OCI-LY7 (cell line): ENCODE data around the gene ABCC10. TPM values are rescaled to one million over a fixed set of nuclear protein-coding genes. Genes with fewer than 3 reads are reported as not detected.

Experiments used
- BruUV-seq: library from RNA; stranded (reverse); fragments of 400-500 nt; replicated peaks from 2 replicates; lab custom pipeline; 2021; lab: Mats Ljungman, UMichigan
- CTCF ChIA-PET: fragments of 300-600 bp; sonication (Branson Sonifier 250); formaldehyde crosslinking; loops from one replicate; lab custom pipeline; 2022; ENCODE audit warnings: antibody characterized with exemption; ENCODE audit not compliant: unreplicated experiment; lab: Charles Lee
- POLR2A ChIA-PET: fragments of 300-600 bp; sonication (Branson Sonifier 250); formaldehyde crosslinking; loops from one replicate; lab custom pipeline; 2022; ENCODE audit warnings: antibody characterized with exemption; lab: Charles Lee
- DNase-seq: peaks from one replicate; pipeline ENCODE4 v3.0.0-alpha.2; 2015; ENCODE audit warnings: low spot score
- H2AFZ ChIP-seq: fragments of 200-600 bp; sonication (generic), shearing (Covaris generic); 2 replicates; pipeline ENCODE4 v1.6.1; 2014; ENCODE audit warnings: mild to moderate bottlenecking, antibody characterized with exemption, low read length, moderate library complexity
- H3K27ac ChIP-seq: fragments of 200-600 bp; sonication (generic); 2 replicates; pipeline ENCODE4 v1.5.1; 2014; ENCODE audit warnings: mixed run types, low read depth, mild to moderate bottlenecking, moderate library complexity, low read length, inconsistent platforms; ENCODE audit not compliant: poor library complexity, severe bottlenecking
- H3K36me3 ChIP-seq: fragments of 200-600 bp; sonication (generic); 2 replicates; pipeline ENCODE4 v1.6.1; 2014; ENCODE audit warnings: mild to moderate bottlenecking, antibody characterized with exemption, low read length, moderate library complexity, mixed read lengths; ENCODE audit not compliant: insufficient read depth
- H3K4me1 ChIP-seq: fragments of 200-600 bp; sonication (generic); 2 replicates; pipeline ENCODE4 v1.5.1; 2014; ENCODE audit warnings: mild to moderate bottlenecking, low read length; ENCODE audit not compliant: insufficient read depth, poor library complexity, severe bottlenecking
- H3K4me2 ChIP-seq: fragments of 200-600 bp; sonication (generic); 2 replicates; pipeline ENCODE4 v1.6.1; 2014; ENCODE audit warnings: mild to moderate bottlenecking, low read length
- H3K4me3 ChIP-seq: fragments of 200-600 bp; sonication (generic); 2 replicates; pipeline ENCODE4 v1.5.1; 2014; ENCODE audit warnings: mild to moderate bottlenecking, low read depth, low read length; ENCODE audit not compliant: poor library complexity, severe bottlenecking
- H3K79me2 ChIP-seq: fragments of 200-600 bp; sonication (generic); 2 replicates; pipeline ENCODE4 v1.6.1; 2016; ENCODE audit warnings: low read depth, mild to moderate bottlenecking, low read length, moderate library complexity, mixed read lengths; ENCODE audit not compliant: insufficient read depth
- H3K9me2 ChIP-seq: fragments of 200-600 bp; sonication (generic); 2 replicates; pipeline ENCODE4 v1.6.1; 2016; ENCODE audit warnings: mild to moderate bottlenecking, low read length, mixed read lengths; ENCODE audit not compliant: insufficient read depth
- H3K9me3 ChIP-seq: fragments of 200-600 bp; sonication (generic); 2 replicates; pipeline ENCODE4 v1.6.1; 2014; ENCODE audit warnings: mild to moderate bottlenecking, mixed run types, low read length, mixed read lengths
- H4K20me1 ChIP-seq: fragments of 200-600 bp; sonication (generic); 2 replicates; pipeline ENCODE4 v1.6.1; 2014; ENCODE audit warnings: mild to moderate bottlenecking, antibody characterized with exemption, low read length, moderate library complexity, mixed read lengths; ENCODE audit not compliant: insufficient read depth
- EZH2phosphoT487 ChIP-seq: fragments of 200-600 bp; sonication (generic); IDR thresholded peaks from 2 replicates; pipeline ENCODE4 v1.6.1; 2018; ENCODE audit warnings: low read depth, borderline replicate concordance, mild to moderate bottlenecking, mixed run types, antibody characterized with exemption, low read length, moderate library complexity, mixed read lengths
- intact Hi-C: fragments of 100-400 bp; cut with micrococcal nuclease; formaldehyde crosslinking; loops from one replicate; pipeline ENCODE4 v1.10.0; 2022; ENCODE audit not compliant: unreplicated experiment
- total RNA-seq, 2 experiments: library from RNA; depleted of rRNA in 1 of 2; stranded (reverse); fragments of >200 nt in 1 of 2; shearing (Covaris generic) in 1 of 2; gene quantifications; 2 replicates each; pipeline ENCODE4 v1.2.3, GENCODE V29; 2014 to 2022
- TF ChIP-seq, protein P1 (sequence below): fragments of 200-600 bp; sonication (generic); conservative IDR thresholded peaks from 2 replicates; pipeline ENCODE4 v1.5.1; 2014; ENCODE audit warnings: mild to moderate bottlenecking, antibody characterized with exemption, low read length, moderate library complexity, mixed read lengths

Gene ABCC10
- total RNA-seq, 2 experiments from 2014 or later = 11.4 to 31.1 TPM

- Histone ChIP-seq H3K9me3 (no peaks in the 10 kb centered on the region), H4K20me1 (no peaks in the 10 kb centered on the region), H3K4me3 (no peak overlapping the region), H3K79me2 (no peaks in the 10 kb centered on the region), H3K4me2 (no peak overlapping the region), H3K9me2 (no peaks in the 10 kb centered on the region), H3K27ac (no peak overlapping the region), H3K36me3 (no peaks in the 10 kb centered on the region), H3K4me1 (peaks cover 34% of the 10 kb centered on the region), H2AFZ (no peak overlapping the region)
- intact Hi-C loops = loop anchor here (5.0 kb wide), 1 partner anchor 33 kb away; no protein-coding TSS in a partner anchor
- CTCF ChIA-PET = interaction anchor here (0.7 kb wide), 1 partner anchor 11 kb away, joined by 3 read pairs; no protein-coding TSS in a partner anchor
- POLR2A ChIA-PET = interaction anchor here (0.7 to 0.8 kb wide), 3 partner anchors 14 to 23 kb away, joined by 3 to 4 read pairs (median 4); no protein-coding TSS in a partner anchor
- DNase-seq = no peak
- no peak for TF ChIP-seq EZH2phosphoT487
- TF ChIP-seq, protein P1, sequence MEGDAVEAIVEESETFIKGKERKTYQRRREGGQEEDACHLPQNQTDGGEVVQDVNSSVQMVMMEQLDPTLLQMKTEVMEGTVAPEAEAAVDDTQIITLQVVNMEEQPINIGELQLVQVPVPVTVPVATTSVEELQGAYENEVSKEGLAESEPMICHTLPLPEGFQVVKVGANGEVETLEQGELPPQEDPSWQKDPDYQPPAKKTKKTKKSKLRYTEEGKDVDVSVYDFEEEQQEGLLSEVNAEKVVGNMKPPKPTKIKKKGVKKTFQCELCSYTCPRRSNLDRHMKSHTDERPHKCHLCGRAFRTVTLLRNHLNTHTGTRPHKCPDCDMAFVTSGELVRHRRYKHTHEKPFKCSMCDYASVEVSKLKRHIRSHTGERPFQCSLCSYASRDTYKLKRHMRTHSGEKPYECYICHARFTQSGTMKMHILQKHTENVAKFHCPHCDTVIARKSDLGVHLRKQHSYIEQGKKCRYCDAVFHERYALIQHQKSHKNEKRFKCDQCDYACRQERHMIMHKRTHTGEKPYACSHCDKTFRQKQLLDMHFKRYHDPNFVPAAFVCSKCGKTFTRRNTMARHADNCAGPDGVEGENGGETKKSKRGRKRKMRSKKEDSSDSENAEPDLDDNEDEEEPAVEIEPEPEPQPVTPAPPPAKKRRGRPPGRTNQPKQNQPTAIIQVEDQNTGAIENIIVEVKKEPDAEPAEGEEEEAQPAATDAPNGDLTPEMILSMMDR = no peak
- no TSS peak for BruUV-seq
These were observed 32.4 kb upstream of the ABCC10 start for GRCh38 chr6:43394982-43395381.

DNA sequence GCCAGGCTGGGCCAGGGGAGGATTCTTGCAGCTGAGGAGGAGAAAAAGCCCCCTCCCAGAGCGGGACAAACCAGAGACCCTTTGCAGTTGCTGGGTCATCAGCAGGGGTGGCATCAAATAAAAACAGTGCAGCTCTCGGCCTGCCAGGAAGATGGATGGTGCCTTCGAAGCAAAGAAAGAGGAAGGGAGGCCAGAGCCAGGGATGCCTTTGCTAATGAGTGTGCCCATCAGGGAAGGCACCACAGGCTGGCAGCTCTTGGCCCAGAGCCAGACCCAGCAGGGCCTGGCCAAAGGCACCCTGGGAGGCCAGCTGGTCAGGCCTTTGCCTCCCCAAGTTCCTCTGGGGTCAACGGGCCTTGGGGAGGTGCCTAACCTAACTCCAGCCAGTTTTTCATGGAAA lies 31.6 kb upstream of the ABCC10 start:
- ChIA-PET CTCF (interaction anchor here (0.6 kb wide), 1 partner anchor 86 kb away, joined by 3 read pairs; no protein-coding TSS in a partner anchor), POLR2A (interaction anchor here (0.7 to 0.8 kb wide), 2 partner anchors 18 to 24 kb away, joined by 3 to 4 read pairs; no protein-coding TSS in a partner anchor)
- no TSS peak for BruUV-seq
- H2AFZ ChIP-seq = no peak overlapping the region
- H3K79me2 ChIP-seq = no peaks in the 10 kb centered on the region
- H3K36me3 ChIP-seq = no peaks in the 10 kb centered on the region
- intact Hi-C loops = loop anchor here (5.0 kb wide), 1 partner anchor 33 kb away; no protein-coding TSS in a partner anchor
- H4K20me1 ChIP-seq = no peaks in the 10 kb centered on the region
- H3K4me2 ChIP-seq = no peak overlapping the region
- no peak for DNase-seq
- H3K9me2 ChIP-seq = no peaks in the 10 kb centered on the region
- no peak for TF ChIP-seq EZH2phosphoT487
- TF ChIP-seq, protein P1 = no peak
- peaks cover 26% of the 10 kb centered on the region for H3K4me1 ChIP-seq
- no peaks in the 10 kb centered on the region for H3K9me3 ChIP-seq
- no peak overlapping the region for H3K4me3 ChIP-seq
- H3K27ac ChIP-seq = no peak overlapping the region
